NCI-H146 treated with DMSO at 0.1 percent for 48 hours (cell line): ENCODE results near the gene EPSTI1.

Source experiments
- DNase-seq: peaks from one replicate; lab custom pipeline; 2025; ENCODE audit not compliant: unreplicated experiment; lab: John Stamatoyannopoulos, UW

Gene EPSTI1

GRCh38 chr13:42860485-42860884 lies 131.6 kb downstream of the EPSTI1 start:
- no peak for DNase-seq

GRCh38 chr13:42859760-42860159 lies 132.3 kb downstream of the EPSTI1 start:
- DNase-seq = peak; percentile 82

GRCh38 chr13:42855410-42855809 lies 136.6 kb downstream of the EPSTI1 start:
- DNase-seq = no peak

GRCh38 chr13:42852136-42852535 lies 139.9 kb downstream of the EPSTI1 start:
- DNase-seq = no peak

GRCh38 chr13:42849200-42849599 lies 142.8 kb downstream of the EPSTI1 start:
- DNase-seq = no peak

GRCh38 chr13:42847891-42848663 lies 144.0 kb downstream of the EPSTI1 start:
- DNase-seq = no peak

GRCh38 chr13:42836930-42837690 lies 154.9 kb downstream of the EPSTI1 start:
- DNase-seq = peak; percentile 10
